Lung (tissue), 12 donors: Measurements from ENCODE around the gene ACACB. TPM values are rescaled to one million over a fixed set of nuclear protein-coding genes. Genes with fewer than 3 reads are reported as not detected.

Source experiments
- ATAC-seq: fragments of 200-7000 bp; cut with Tn5 transposase; one replicate; pipeline ENCODE4 v1.9.1; 2020; ENCODE audit warnings: moderate number of reproducible peaks; ENCODE audit not compliant: insufficient read depth, low FRiP score
- DNase-seq, 3 donors: peaks; one replicate each; pipeline ENCODE4 v3.0.0-alpha.2; 2013 to 2017
- H3K27ac ChIP-seq, 2 donors: one replicate each; pipeline ENCODE4 v1.5.1; 2013; ENCODE audit warnings: mild to moderate bottlenecking in 2 of 2, moderate library complexity in 2 of 2, control low read depth in 1 of 2, inconsistent platforms in 1 of 2, low read depth in 1 of 2, low read length in 1 of 2
- H3K27me3 ChIP-seq, 3 donors: one replicate each; pipeline ENCODE4 v1.5.1; 2013; ENCODE audit warnings: low read length in 2 of 3; ENCODE audit not compliant: control insufficient read depth in 3 of 3, insufficient read depth in 3 of 3
- H3K36me3 ChIP-seq, 4 donors: one replicate each; pipeline ENCODE4 v1.5.1; 2013; ENCODE audit warnings: low read length in 4 of 4, mild to moderate bottlenecking in 1 of 4, moderate library complexity in 1 of 4; ENCODE audit not compliant: control insufficient read depth in 4 of 4, insufficient read depth in 4 of 4
- H3K4me1 ChIP-seq, 5 donors: one replicate each; pipeline ENCODE4 v1.5.1; 2013; ENCODE audit warnings: low read length in 5 of 5, mild to moderate bottlenecking in 2 of 5, moderate library complexity in 1 of 5; ENCODE audit not compliant: control insufficient read depth in 5 of 5, insufficient read depth in 5 of 5
- H3K4me3 ChIP-seq: one replicate; pipeline ENCODE4 v1.5.1; 2013; ENCODE audit warnings: mild to moderate bottlenecking, control low read depth, moderate library complexity
- H3K9ac ChIP-seq, 2 donors: one replicate each; pipeline ENCODE4 v1.5.1; 2013; ENCODE audit warnings: low read length in 2 of 2, control low read depth in 1 of 2; ENCODE audit not compliant: insufficient read depth in 1 of 2
- H3K9me3 ChIP-seq, 4 donors: one replicate each; pipeline ENCODE4 v1.5.1; 2013; ENCODE audit warnings: low read length in 3 of 4, mild to moderate bottlenecking in 1 of 4, moderate library complexity in 1 of 4; ENCODE audit not compliant: control insufficient read depth in 4 of 4, insufficient read depth in 3 of 4
- CTCF ChIP-seq: IDR thresholded peaks from 2 replicates; pipeline ENCODE4 v1.5.1; 2012; ENCODE audit warnings: mild to moderate bottlenecking; ENCODE audit errors: control extremely low read depth, extremely low read depth
- WGBS, 2 donors: extraction: QIAGEN DNeasy Blood & Tissue Kit; methylation state at CpG; one replicate each; pipeline ENCODE4 v1.1.7; 2013; 5-methylcytosine and 5-hydroxymethylcytosine counted together
- polyA plus RNA-seq, 2 donors: library from polyadenylated mRNA; stranded (reverse); fragments of 200-250 nt; gene quantifications; one replicate each; pipeline ENCODE4 v1.2.1, GENCODE V29; 2013
- total RNA-seq, 2 donors: library from RNA; depleted of rRNA in 1 of 2; stranded (reverse); fragments of >200 nt in 1 of 2; gene quantifications; one replicate each; pipeline ENCODE4 v1.2.1, GENCODE V29; 2014 to 2021
- donor health status: control.
- donor health status: control.
- donor health status: Bipolar disorder and iron deficiency.
- donor health status: healthy.
- donor health status: DM: yes; HTN: yes; CAD: no.

The ACACB gene
- total and polyA plus RNA-seq, 4 donors, result 2.9 to 24.5 (median 18.2) TPM

- no peak overlapping the region for H3K9ac ChIP-seq
- H3K27ac ChIP-seq, result no peak overlapping the region
- H3K27me3 ChIP-seq, result no peaks in the 10 kb centered on the region
- peaks cover 16 to 55% (median 32%) of the 10 kb centered on the region in 4 donors for H3K36me3 ChIP-seq
- 91 to 92% methylated on average over 3 of the region's 3 CpGs for WGBS, 2 donors
- H3K4me3 ChIP-seq, result no peak overlapping the region
- DNase-seq, result no peak
- no peak for TF ChIP-seq CTCF
- H3K9me3 ChIP-seq, result no peaks in the 10 kb centered on the region
- no peak for ATAC-seq
- H3K4me1 ChIP-seq, result peaks cover 0 to 13% (median 3%) of the 10 kb centered on the region in 5 donors
Measured at GRCh38 chr12:109102491-109102890, 13.9 kb upstream of the ACACB start.

GRCh38 chr12:109105176-109105575 is 11.2 kb upstream of the ACACB start:
- Histone ChIP-seq H3K4me1 (peaks cover 0 to 6% (median 3%) of the 10 kb centered on the region in 5 donors), H3K36me3 (peaks cover 28 to 63% (median 30%) of the 10 kb centered on the region in 4 donors), H3K9me3 (no peaks in the 10 kb centered on the region), H3K9ac (no peak overlapping the region), H3K4me3 (no peak overlapping the region), H3K27ac (no peak overlapping the region), H3K27me3 (no peaks in the 10 kb centered on the region)
- 96 to 98% methylated on average over 5 of the region's 5 CpGs for WGBS, 2 donors
- no peak for TF ChIP-seq CTCF
- DNase-seq (no peak), ATAC-seq (no peak)

- TF ChIP-seq CTCF, result no peak
Measured at GRCh38 chr12:109109746-109110350, 6.5 kb upstream of the ACACB start.

More at GRCh38 chr12:109109746-109110350, 6.5 kb upstream of the ACACB start:
- ATAC-seq (no peak), DNase-seq (peak; percentile 75 to 90 (median 86))
- peaks cover 2 to 23% (median 7%) of the 10 kb centered on the region in 5 donors for H3K4me1 ChIP-seq
- H3K4me3 ChIP-seq, result no peak overlapping the region
- peak overlapping the region; percentile 72 to 96 for H3K27ac ChIP-seq
- H3K27me3 ChIP-seq, result no peaks in the 10 kb centered on the region
- H3K9me3 ChIP-seq, result no peaks in the 10 kb centered on the region
- 86 to 92% methylated on average over 6 of the region's 6 CpGs for WGBS, 2 donors
- H3K9ac ChIP-seq, result no peak overlapping the region
- H3K36me3 ChIP-seq, result peaks cover 13 to 27% (median 21%) of the 10 kb centered on the region in 4 donors
